K562 (cell line): ENCODE results near the gene CD151. TPM values are rescaled to one million over a fixed set of nuclear protein-coding genes. Genes with fewer than 3 reads are reported as not detected.
A peak's percentile ranks its signal among the peaks of the same experiment; 100 is the strongest.

ENCODE experiments used
- ATAC-seq: fragments of 200-7000 bp; cut with Tn5 transposase; 3 replicates; pipeline ENCODE4 v1.9.1; 2020; ENCODE audit warnings: moderate library complexity
- BruUV-seq: library from RNA; stranded (reverse); fragments of 400-500 nt; replicated peaks from 2 replicates; lab custom pipeline; 2021; lab: Mats Ljungman, UMichigan
- CTCF ChIA-PET: fragments of 300-600 bp; formaldehyde crosslinking; extraction: SDS; loops from one replicate; lab custom pipeline; 2021; ENCODE audit warnings: low intra/inter-chr PET ratio; lab: Yijun Ruan, JAX
- POLR2A ChIA-PET: fragments of 300-600, 350-650 bp; sonication (Branson Sonifier 250); formaldehyde crosslinking; extraction: SDS; loops from one replicate; lab custom pipeline; 2021; ENCODE audit warnings: antibody characterized with exemption, inconsistent platforms; lab: Yijun Ruan, JAX
- DNase-seq, 4 experiments: peaks; one replicate each; pipeline versions ENCODE4 v3.0.0 to v3.0.0-alpha.2; 2011 to 2018; ENCODE audit warnings: low spot score in 3 of 4, mixed read lengths in 3 of 4; ENCODE audit errors: extremely low read depth in 1 of 4
- FAIRE-seq: peaks from 2 replicates; lab custom pipeline; 2011; peaks lifted over from hg19 to GRCh38; lab: Jason Lieb, UNC
- H2AFZ ChIP-seq: 2 replicates; pipeline ENCODE4 v1.6.0; 2011; ENCODE audit warnings: low read depth, low read length, control low read depth, inconsistent platforms
- H3K27ac ChIP-seq: fragments of 200-600 bp; 3 replicates; pipeline ENCODE4 v1.8.0; 2011; ENCODE audit warnings: low read depth, mild to moderate bottlenecking, control low read depth, inconsistent platforms, low read length, moderate library complexity, mixed read lengths; ENCODE audit errors: extremely low read depth
- H3K27me3 ChIP-seq, 2 experiments: fragments of 300-600 bp in 1 of 2; 2 replicates in 1 of 2; 3 replicates in 1 of 2; pipeline versions ENCODE4 v1.6.0 to v1.8.0; 2011; ENCODE audit warnings: inconsistent platforms in 2 of 2, low read length in 2 of 2, mild to moderate bottlenecking in 1 of 2, mixed read lengths in 1 of 2, moderate library complexity in 1 of 2; ENCODE audit not compliant: control insufficient read depth in 2 of 2, insufficient read depth in 2 of 2
- H3K36me3 ChIP-seq: fragments of 300-600 bp; 3 replicates; pipeline ENCODE4 v1.8.0; 2011; ENCODE audit warnings: mild to moderate bottlenecking, low read length, inconsistent platforms; ENCODE audit not compliant: control insufficient read depth, insufficient read depth
- H3K4me1 ChIP-seq, 2 experiments: fragments of 200-600 bp in 1 of 2; replicated peaks in 1 of 2; 2 replicates in 1 of 2; 3 replicates in 1 of 2; pipeline versions ENCODE4 v1.5.1 to v1.8.0; 2011; ENCODE audit warnings: inconsistent platforms in 2 of 2, low read length in 2 of 2, mild to moderate bottlenecking in 1 of 2, mixed read lengths in 1 of 2, moderate library complexity in 1 of 2; ENCODE audit not compliant: control insufficient read depth in 2 of 2, insufficient read depth in 2 of 2
- H3K4me2 ChIP-seq: 2 replicates; pipeline ENCODE4 v1.6.1; 2011; ENCODE audit warnings: low read length, control low read depth, inconsistent platforms, mixed read lengths; ENCODE audit not compliant: insufficient read depth
- H3K4me3 ChIP-seq: fragments of 200-600 bp; sonication (generic), shearing (Covaris generic); 2 replicates; pipeline ENCODE4 v1.5.1; 2016; ENCODE audit warnings: control low read depth, inconsistent platforms
- H3K79me2 ChIP-seq: fragments of 200-600 bp; 3 replicates; pipeline ENCODE4 v1.8.0; 2011; ENCODE audit warnings: low read length, inconsistent platforms; ENCODE audit not compliant: control insufficient read depth, insufficient read depth
- H3K9ac ChIP-seq, 2 experiments: 2 replicates each; pipeline versions ENCODE4 v1.6.0 to v1.6.1; 2011; ENCODE audit warnings: low read depth in 2 of 2, low read length in 2 of 2, control low read depth in 1 of 2, inconsistent platforms in 1 of 2, mild to moderate bottlenecking in 1 of 2, mixed read lengths in 1 of 2; ENCODE audit not compliant: insufficient read depth in 1 of 2
- H3K9me1 ChIP-seq: one replicate; pipeline ENCODE4 v1.6.0; 2011; ENCODE audit warnings: inconsistent platforms, mild to moderate bottlenecking, low read length, moderate library complexity; ENCODE audit not compliant: control insufficient read depth, insufficient read depth
- H3K9me3 ChIP-seq: replicated peaks from 2 replicates; pipeline ENCODE4 v1.5.1; 2011; ENCODE audit warnings: low read depth, low read length, inconsistent platforms; ENCODE audit not compliant: control insufficient read depth, insufficient read depth
- H4K20me1 ChIP-seq: replicated peaks from 2 replicates; pipeline ENCODE4 v1.6.1; 2011; ENCODE audit warnings: low read length, inconsistent platforms, mixed read lengths; ENCODE audit not compliant: control insufficient read depth, insufficient read depth
- CC2D1A ChIP-seq: fragments of 450-650 bp; IDR thresholded peaks from 2 replicates; pipeline ENCODE4 v1.6.1; 2017; ENCODE audit warnings: mild to moderate bottlenecking
- HMG20B ChIP-seq: fragments of 250-450 bp; sonication (Bioruptor Pico); IDR thresholded peaks from 2 replicates; pipeline ENCODE4 v1.5.0; 2021; ENCODE audit warnings: mild to moderate bottlenecking
- HNRNPUL1 ChIP-seq: fragments of 200-400 bp; formaldehyde crosslinking; IDR thresholded peaks from 2 replicates; pipeline ENCODE4 v1.6.1; 2017; ENCODE audit warnings: low read length
- NFIX ChIP-seq: fragments of 250-450 bp; sonication (Bioruptor Pico); IDR thresholded peaks from 2 replicates; pipeline ENCODE4 v1.4.0; 2020; ENCODE audit warnings: low read depth, mild to moderate bottlenecking, moderate library complexity
- PKNOX1 ChIP-seq: fragments of 450-650 bp; IDR thresholded peaks from 2 replicates; pipeline ENCODE4 v1.6.1; 2016
- POLR2A ChIP-seq: fragments of 450-650 bp; conservative IDR thresholded peaks from 2 replicates; pipeline ENCODE4 v1.6.1; 2016
- POLR2B ChIP-seq: fragments of 450-650 bp; IDR thresholded peaks from 2 replicates; pipeline ENCODE4 v1.6.1; 2018; ENCODE audit warnings: low read depth; ENCODE audit not compliant: partially characterized antibody
- PREB ChIP-seq: sonication (generic); formaldehyde crosslinking; IDR thresholded peaks from 2 replicates; pipeline ENCODE4 v1.8.1; 2023; ENCODE audit warnings: mild to moderate bottlenecking, missing genetic modification reagents
- PTTG1 ChIP-seq: fragments of 450-650 bp; IDR thresholded peaks from 2 replicates; pipeline ENCODE4 v1.6.1; 2016; ENCODE audit warnings: low read depth, mild to moderate bottlenecking, missing genetic modification characterization, missing compliant biosample characterization
- RBFOX2 ChIP-seq: fragments of 200-400 bp; formaldehyde crosslinking; IDR thresholded peaks from 2 replicates; pipeline ENCODE4 v1.6.1; 2017; ENCODE audit warnings: low read depth, mild to moderate bottlenecking, low read length, moderate library complexity
- RBM22 ChIP-seq: fragments of 200-400 bp; formaldehyde crosslinking; IDR thresholded peaks from 2 replicates; pipeline ENCODE4 v1.6.1; 2018; ENCODE audit warnings: low read length, low read depth; ENCODE audit not compliant: poor library complexity, severe bottlenecking
- RFX5 ChIP-seq: IDR thresholded peaks from 2 replicates; pipeline ENCODE4 v1.6.1; 2011; ENCODE audit warnings: low read depth, mild to moderate bottlenecking, improper control_type of control experiment, low read length
- RUNX1 ChIP-seq: sonication (generic); IDR thresholded peaks from 2 replicates; pipeline ENCODE4 v1.6.1; 2016; ENCODE audit warnings: antibody characterized with exemption, low read depth
- SUPT5H ChIP-seq: fragments of 450-650 bp; IDR thresholded peaks from 2 replicates; pipeline ENCODE4 v1.6.1; 2016
- TCF7 ChIP-seq: sonication (generic); IDR thresholded peaks from 2 replicates; pipeline ENCODE4 v1.6.1; 2016; ENCODE audit warnings: antibody characterized with exemption, borderline replicate concordance
- ZC3H11A ChIP-seq: IDR thresholded peaks from 2 replicates; pipeline ENCODE4 v1.6.1; 2012; ENCODE audit warnings: low read depth, low read length, improper control_type of control experiment
- ZNF507 ChIP-seq: conservative IDR thresholded peaks from 2 replicates; pipeline ENCODE4 v1.6.1; 2017; ENCODE audit warnings: missing genetic modification characterization, missing compliant biosample characterization
- ZNF512 ChIP-seq: IDR thresholded peaks from 2 replicates; pipeline ENCODE4 v1.6.1; 2016; ENCODE audit warnings: missing genetic modification characterization, missing compliant biosample characterization
- ZNF740 ChIP-seq, 3 experiments: fragments of 200-800 bp in 1 of 3; sonication (Bioruptor generic) in 1 of 3; sonication (generic) in 1 of 3; formaldehyde crosslinking in 1 of 3; IDR thresholded peaks; 2 replicates each; pipeline versions ENCODE4 v1.6.1 to v1.8.0; 2016 to 2022; ENCODE audit warnings: mild to moderate bottlenecking in 2 of 3, missing compliant biosample characterization in 2 of 3, missing genetic modification characterization in 2 of 3, missing genetic modification reagents in 1 of 3
- ZSCAN29 ChIP-seq: fragments of 450-650 bp; IDR thresholded peaks from 2 replicates; pipeline ENCODE4 v1.6.1; 2017
- WGBS: fragments of 100-300 bp; shearing (Covaris generic); methylation state at CpG from one replicate; pipeline ENCODE4 v1.1.6; 2016; ENCODE audit warnings: low coverage, mixed read lengths; ENCODE audit not compliant: insufficient coverage; ENCODE audit errors: missing lambda C conversion rate; 5-methylcytosine and 5-hydroxymethylcytosine counted together
- in situ Hi-C: fragments of 300-500 bp; cut with MboI; formaldehyde crosslinking; loops from 4 replicates; pipeline ENCODE4 v1.15.0; 2018; ENCODE audit warnings: inconsistent platforms, mixed read lengths
- intact Hi-C: fragments of 100-400 bp; cut with micrococcal nuclease; formaldehyde crosslinking; loops from 2 replicates; pipeline ENCODE4 v1.14.2; 2022
- polyA plus RNA-seq, 8 experiments: library from polyadenylated mRNA; depleted of rRNA in 4 of 8; stranded (reverse) in 5 of 8; unstranded in 3 of 8; fragments of >200 nt; fragmentation: Nextera tagmentation in 2 of 8; fragmentation: Illumina TruSeq in 1 of 8; extraction: Ambion mirVana in 2 of 8; extraction: Trizol in 1 of 8; gene quantifications; 2 replicates each; pipeline versions ENCODE4 v1.2.1 to v1.2.3, GENCODE V29; 2011 to 2014; ENCODE audit warnings: inconsistent platforms in 1 of 8, missing spikeins in 1 of 8
- total RNA-seq, 7 experiments: library from RNA; depleted of rRNA in 6 of 7; stranded (reverse); fragments of >200 nt in 6 of 7; fragmentation: Illumina TruSeq in 2 of 7; extraction: Trizol in 2 of 7; gene quantifications; 2 replicates each; pipeline versions ENCODE4 v1.2.1 to v1.2.3, GENCODE V29; 2011 to 2021; ENCODE audit warnings: low replicate concordance in 1 of 7

Gene CD151
- total and polyA plus RNA-seq, 9 of the 15 experiments (the other 6 are each of a cell fraction or from before 2014, with no cell fraction given), result 2.3 to 187 (median 140) TPM

GRCh38 chr11:813456-814096, 19.2 kb upstream of the CD151 start:
- intact Hi-C loops, result no loop called here
- no peaks in the 10 kb centered on the region for H3K27me3 ChIP-seq
- H3K4me3 ChIP-seq, result no peak overlapping the region
- peaks cover 50% of the 10 kb centered on the region for H3K79me2 ChIP-seq
- no peak for FAIRE-seq
- BruUV-seq, result no TSS peak
- H2AFZ ChIP-seq, result no peak overlapping the region
- no peaks in the 10 kb centered on the region for H3K9me3 ChIP-seq
- H3K36me3 ChIP-seq, result peaks cover 48% of the 10 kb centered on the region
- peaks cover 17 to 48% of the 10 kb centered on the region in 2 experiments; a peak in 4 of 5 replicates for H3K4me1 ChIP-seq
- H4K20me1 ChIP-seq, result peaks cover 24% of the 10 kb centered on the region
- peak; percentile 3; the same call in 2 of the 3 replicates for ATAC-seq
- H3K9me1 ChIP-seq, result peaks cover 3% of the 10 kb centered on the region
- CTCF ChIA-PET, result no interaction called here
- peak overlapping the region in 1 of 2 experiments; percentile 84; a peak in 2 of 4 replicates for H3K9ac ChIP-seq
- H3K27ac ChIP-seq, result peak overlapping the region; percentile 39
- WGBS, result 79% methylated on average over 9 of the region's 9 CpGs
- DNase-seq, result peak in 1 of 4 experiments; percentile 56
- POLR2A ChIA-PET, result interaction anchor here (0.6 to 2.5 kb wide), 4 partner anchors 9 to 61 kb away, joined by 3 to 12 read pairs (median 3); no protein-coding TSS in a partner anchor
- no peak overlapping the region for H3K4me2 ChIP-seq
- in situ Hi-C loops, result no loop called here
- TF ChIP-seq ZSCAN29 (no peak), PKNOX1 (no peak), POLR2B (peak; percentile 71), NFIX (no peak), ZNF507 (tag) (no peak), CC2D1A (no peak), RBFOX2 (peak; percentile 71), PTTG1 (no peak), HMG20B (CRISPR knock-in tag) (no peak), ZNF512 (tag) (no peak), ZC3H11A (no peak), SUPT5H (peak; percentile 80), RBM22 (peak; percentile 78), HNRNPUL1 (no peak), RFX5 (no peak), RUNX1 (0 out of 2 replicates have a peak, but pooled peaks have one; percentile 14), PREB (CRISPR knock-in tag) (peak; percentile 86; the same call in 1 of the 2 replicates), POLR2A (peak; percentile 85), ZNF740 (CRISPR knock-in tag; IDR thresholded peaks at IDR 0.05) (peak; percentile 34; the same call in 1 of the 2 replicates), ZNF740 (tag; IDR thresholded peaks at IDR 0.05) (no peak), TCF7 (no peak)
